Measurements from ENCODE around the gene NUP88.
"Not testable (repeated sequence)": the region's sequence is repeated elsewhere in the genome, so short reads cannot be mapped to it uniquely, and the experiment has no call there.

The NUP88 gene

GRCh38 chr17:5444209-5444608 is 24.7 kb upstream of the NUP88 start:
- DNase-seq (ENCODE audit: low spot score): no peak
- TF ChIP-seq, protein P1, sequence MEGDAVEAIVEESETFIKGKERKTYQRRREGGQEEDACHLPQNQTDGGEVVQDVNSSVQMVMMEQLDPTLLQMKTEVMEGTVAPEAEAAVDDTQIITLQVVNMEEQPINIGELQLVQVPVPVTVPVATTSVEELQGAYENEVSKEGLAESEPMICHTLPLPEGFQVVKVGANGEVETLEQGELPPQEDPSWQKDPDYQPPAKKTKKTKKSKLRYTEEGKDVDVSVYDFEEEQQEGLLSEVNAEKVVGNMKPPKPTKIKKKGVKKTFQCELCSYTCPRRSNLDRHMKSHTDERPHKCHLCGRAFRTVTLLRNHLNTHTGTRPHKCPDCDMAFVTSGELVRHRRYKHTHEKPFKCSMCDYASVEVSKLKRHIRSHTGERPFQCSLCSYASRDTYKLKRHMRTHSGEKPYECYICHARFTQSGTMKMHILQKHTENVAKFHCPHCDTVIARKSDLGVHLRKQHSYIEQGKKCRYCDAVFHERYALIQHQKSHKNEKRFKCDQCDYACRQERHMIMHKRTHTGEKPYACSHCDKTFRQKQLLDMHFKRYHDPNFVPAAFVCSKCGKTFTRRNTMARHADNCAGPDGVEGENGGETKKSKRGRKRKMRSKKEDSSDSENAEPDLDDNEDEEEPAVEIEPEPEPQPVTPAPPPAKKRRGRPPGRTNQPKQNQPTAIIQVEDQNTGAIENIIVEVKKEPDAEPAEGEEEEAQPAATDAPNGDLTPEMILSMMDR (IDR thresholded peaks at IDR 0.05; ENCODE audit: borderline replicate concordance, control extremely low read depth, extremely low read depth, insufficient read depth, missing control alignments): no peak
- in situ Hi-C loops (cut with MboI; ENCODE audit: low sequenced_read_pairs, unreplicated experiment): loop anchor here (25.0 kb wide), 1 partner anchor 182 kb away; no protein-coding TSS in a partner anchor

DNA sequence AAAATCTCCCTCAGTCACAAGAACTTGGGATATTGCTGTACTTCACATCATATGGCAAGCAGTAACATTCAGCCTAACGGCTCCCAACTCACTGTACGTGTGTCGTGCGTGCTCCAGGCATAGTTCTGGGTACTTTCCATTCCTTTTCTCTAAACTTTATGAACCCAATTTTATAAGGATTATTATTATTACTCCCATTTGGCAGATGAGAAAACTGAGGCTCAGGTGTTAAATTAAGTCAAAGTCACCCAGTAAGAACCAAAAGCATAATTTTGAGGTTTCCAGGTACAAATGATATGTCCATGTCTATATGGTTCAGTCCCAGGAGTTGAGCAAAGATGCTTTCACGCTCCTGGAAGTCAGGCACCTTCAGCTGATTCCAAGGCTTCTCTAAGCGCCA is 24.3 kb upstream of the NUP88 start:
- DNase-seq (ENCODE audit: low spot score): no peak
- in situ Hi-C loops (cut with MboI; ENCODE audit: low sequenced_read_pairs, unreplicated experiment): loop anchor here (25.0 kb wide), 1 partner anchor 181 kb away; no protein-coding TSS in a partner anchor
- TF ChIP-seq, protein P1 (IDR thresholded peaks at IDR 0.05; ENCODE audit: borderline replicate concordance, control extremely low read depth, extremely low read depth, insufficient read depth, missing control alignments): no peak

DNA sequence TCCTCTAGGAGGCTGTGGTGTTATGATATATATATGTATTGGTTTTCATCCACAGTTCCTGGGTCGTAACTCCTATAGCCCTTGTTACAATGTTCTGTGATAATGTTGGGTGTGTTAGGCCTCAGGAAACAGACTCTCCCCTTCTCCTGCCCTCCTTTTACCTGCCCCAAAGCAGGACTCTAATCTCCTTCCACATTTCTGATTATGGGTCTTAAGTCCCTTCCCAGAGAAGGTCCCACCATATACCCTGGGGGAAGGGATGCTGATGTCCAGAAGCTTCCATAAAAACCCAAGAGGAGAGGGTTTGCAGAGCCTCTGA is 19.9 kb upstream of the NUP88 start:
- in situ Hi-C loops (cut with MboI; ENCODE audit: low sequenced_read_pairs, unreplicated experiment): loop anchor here (25.0 kb wide), 1 partner anchor 177 kb away; no protein-coding TSS in a partner anchor
- no peak for DNase-seq (ENCODE audit: low spot score)
- TF ChIP-seq, protein P1 (IDR thresholded peaks at IDR 0.05; ENCODE audit: borderline replicate concordance, control extremely low read depth, extremely low read depth, insufficient read depth, missing control alignments): no peak

GRCh38 chr17:5438716-5439445 is 19.4 kb upstream of the NUP88 start, which contains the start of gene C1QBP:
C1QBP (minus strand) TSS chr17:5439155; CDS start chr17:5439073, 82 bp downstream.
- TF ChIP-seq, protein P1 (IDR thresholded peaks at IDR 0.05; ENCODE audit: borderline replicate concordance, control extremely low read depth, extremely low read depth, insufficient read depth, missing control alignments): peak; percentile 90
- in situ Hi-C loops (cut with MboI; ENCODE audit: low sequenced_read_pairs, unreplicated experiment): loop anchor here (25.0 kb wide), 1 partner anchor 177 kb away; no protein-coding TSS in a partner anchor
- peak; percentile 96 for DNase-seq (ENCODE audit: low spot score)

GRCh38 chr17:5437721-5438317 is 18.4 kb upstream of the NUP88 start:
- in situ Hi-C loops (cut with MboI; ENCODE audit: low sequenced_read_pairs, unreplicated experiment): loop anchor here (25.0 kb wide), 1 partner anchor 176 kb away; no protein-coding TSS in a partner anchor
- no peak for DNase-seq (ENCODE audit: low spot score)
- TF ChIP-seq, protein P1 (IDR thresholded peaks at IDR 0.05; ENCODE audit: borderline replicate concordance, control extremely low read depth, extremely low read depth, insufficient read depth, missing control alignments): no peak

DNA sequence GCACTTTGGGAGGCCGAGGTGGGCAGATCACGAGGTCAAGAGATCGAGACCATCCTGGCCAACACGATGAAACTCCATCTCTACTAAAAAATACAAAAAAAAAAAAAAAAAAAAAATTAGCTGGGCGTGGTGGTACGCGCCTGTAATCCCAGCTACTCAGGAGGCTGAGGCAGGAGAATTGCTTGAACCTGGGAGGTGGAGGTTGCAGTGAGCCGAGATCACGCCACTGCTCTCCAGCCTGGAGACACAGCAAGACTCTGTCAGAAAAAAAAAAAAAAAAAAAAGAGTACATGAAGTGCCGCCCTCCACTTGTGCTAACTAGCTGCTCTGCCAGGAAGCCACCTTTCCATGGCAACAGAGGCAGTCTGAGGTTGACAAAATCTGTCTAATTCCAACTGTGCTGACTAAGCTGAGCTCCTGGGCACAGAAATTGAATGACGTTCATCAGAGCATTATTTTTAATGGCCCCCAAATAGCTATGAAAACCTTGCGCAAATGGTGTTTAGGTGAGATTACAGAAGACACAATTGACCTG is 16.4 kb upstream of the NUP88 start:
- DNase-seq (ENCODE audit: low spot score): not testable (repeated sequence)
- in situ Hi-C loops (cut with MboI; ENCODE audit: low sequenced_read_pairs, unreplicated experiment): loop anchor here (25.0 kb wide), 1 partner anchor 174 kb away; no protein-coding TSS in a partner anchor

DNA sequence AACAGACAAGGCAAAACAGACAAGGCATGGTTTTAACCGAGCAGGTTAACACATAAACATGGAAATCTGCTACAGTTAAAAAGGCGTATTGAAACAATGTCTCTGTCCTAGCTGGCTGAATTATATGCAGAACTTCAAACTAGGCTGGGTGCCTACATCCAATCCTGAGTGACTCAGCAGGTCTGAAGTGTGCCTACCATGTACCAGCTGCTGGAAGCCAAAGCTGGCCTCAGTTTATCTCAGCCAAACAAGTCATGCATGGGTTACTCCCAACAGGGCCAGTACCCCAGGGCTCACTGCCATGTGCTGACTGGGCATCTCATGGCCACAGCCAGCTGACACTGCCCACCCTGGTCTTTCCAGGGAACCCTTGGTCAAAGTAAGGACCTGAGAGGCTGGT is 15.5 kb upstream of the NUP88 start:
- TF ChIP-seq, protein P1 (IDR thresholded peaks at IDR 0.05; ENCODE audit: borderline replicate concordance, control extremely low read depth, extremely low read depth, insufficient read depth, missing control alignments): no peak
- in situ Hi-C loops (cut with MboI; ENCODE audit: low sequenced_read_pairs, unreplicated experiment): loop anchor here (25.0 kb wide), 1 partner anchor 173 kb away; no protein-coding TSS in a partner anchor
- no peak for DNase-seq (ENCODE audit: low spot score)

Measured in GM13976 (cell line).